ENCODE data around the gene SMG9.

GRCh38 chr19:43727593-43727853 is 27.2 kb downstream of the SMG9 start:
- TF ChIP-seq CTCF (IDR thresholded peaks at IDR 0.05; ENCODE audit: insufficient read depth, low read depth, low read length) (no peak), EZH2 (IDR thresholded peaks at IDR 0.05; ENCODE audit: insufficient read depth, low read length) (no peak)

Data from astrocyte (in vitro differentiated cells and primary cell).